Activated T-cell treated with anti-CD3 and anti-CD28 coated beads for 24 hours (primary cell): Measurements from ENCODE around the gene GEN1.
"Not testable (repeated sequence)": the region's sequence is repeated elsewhere in the genome, so short reads cannot be mapped to it uniquely, and the experiment has no call there.

Source experiments
- DNase-seq: peaks from one replicate; pipeline ENCODE4 v3.0.0-alpha.2; 2020; ENCODE audit warnings: low read depth

The GEN1 gene

GRCh38 chr2:17799301-17800120 is 45.6 kb downstream of the GEN1 start:
- DNase-seq: no peak

GRCh38 chr2:17800219-17800618 is 46.3 kb downstream of the GEN1 start:
- DNase-seq: no peak

GRCh38 chr2:17800693-17801458 is 46.9 kb downstream of the GEN1 start:
- DNase-seq: no peak

- DNase-seq: no peak
Measured at GRCh38 chr2:17803497-17803896, 49.6 kb downstream of the GEN1 start.

- DNase-seq: no peak
Measured at GRCh38 chr2:17804358-17804757, 50.4 kb downstream of the GEN1 start.

GRCh38 chr2:17805166-17805565 is 51.2 kb downstream of the GEN1 start:
- DNase-seq: no peak

GRCh38 chr2:17805717-17806363 is 51.9 kb downstream of the GEN1 start:
- DNase-seq: no peak

- DNase-seq: no peak
Measured at GRCh38 chr2:17813010-17813741, 59.2 kb downstream of the GEN1 start.

- DNase-seq: no peak
Measured at GRCh38 chr2:17813742-17814473, 60.0 kb downstream of the GEN1 start.

GRCh38 chr2:17814601-17815000 is 60.7 kb downstream of the GEN1 start:
- DNase-seq: no peak

GRCh38 chr2:17815468-17816184 is 61.7 kb downstream of the GEN1 start:
- DNase-seq: no peak

- DNase-seq: no peak
Measured at GRCh38 chr2:17816396-17817245, 62.7 kb downstream of the GEN1 start, which contains the start of gene MSGN1. Gene MSGN1, plus strand, starts transcription at chr2:17816460. Its CDS starts 59 bp downstream, at chr2:17816519.

GRCh38 chr2:17818235-17818815 is 64.4 kb downstream of the GEN1 start:
- no peak for DNase-seq

GRCh38 chr2:17821080-17821479 is 67.1 kb downstream of the GEN1 start:
- no peak for DNase-seq

- DNase-seq: no peak
Measured at GRCh38 chr2:17821535-17822444, 67.9 kb downstream of the GEN1 start.

GRCh38 chr2:17822445-17823117 is 68.6 kb downstream of the GEN1 start:
- no peak for DNase-seq

GRCh38 chr2:17823646-17824045 is 69.7 kb downstream of the GEN1 start:
- not testable (repeated sequence) for DNase-seq

- no peak for DNase-seq
Measured at GRCh38 chr2:17827316-17827715, 73.4 kb downstream of the GEN1 start.
